ENCODE measurements around the gene PRSS22. TPM values are rescaled to one million over a fixed set of nuclear protein-coding genes. Genes with fewer than 3 reads are reported as not detected.

PRSS22 gene
- polyA plus RNA-seq, 1 donor (not counting 4 experiments of a cell fraction or from before 2014, with no cell fraction given), result 2.2 TPM

DNA sequence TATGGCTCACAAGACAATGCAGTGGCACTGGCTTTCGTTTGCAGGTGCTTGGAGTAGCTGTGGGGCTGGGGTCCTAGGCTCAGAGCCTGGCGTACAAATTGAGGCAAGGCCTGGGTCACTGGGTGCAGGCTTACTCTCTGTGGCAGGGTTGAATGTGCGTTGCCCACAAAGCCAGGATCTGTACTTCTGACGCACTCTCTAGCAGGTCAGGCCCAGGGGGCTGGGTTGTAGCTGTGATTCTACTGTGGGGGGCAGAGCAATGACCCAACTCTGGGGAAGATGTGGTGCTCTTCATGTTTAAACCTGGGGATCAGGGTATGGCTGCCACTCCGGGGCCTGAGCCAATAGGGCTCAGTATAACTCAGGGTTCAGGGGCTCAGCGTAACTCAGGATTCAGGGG lies 47.3 kb downstream of the PRSS22 start:
- Histone ChIP-seq H2AFZ (ENCODE audit: control insufficient read depth, low read length) (no peak overlapping the region), H3K36me3 (ENCODE audit: control insufficient read depth in 2 of 2, extremely low read depth in 1 of 2, insufficient read depth in 2 of 2, low read length in 2 of 2) (no peaks in the 10 kb centered on the region), H3K4me3 (ENCODE audit: control insufficient read depth in 2 of 3, extremely low read depth in 1 of 3, insufficient read depth in 2 of 3, low read depth in 1 of 3, low read length in 3 of 3) (no peak overlapping the region), H3K4me1 (ENCODE audit: control insufficient read depth, extremely low read depth, insufficient read depth, low read length) (peaks cover 6% of the 10 kb centered on the region), H3K4me2 (ENCODE audit: control insufficient read depth, extremely low read depth, insufficient read depth, low read depth, low read length) (no peak overlapping the region), H3K27me3 (ENCODE audit: control insufficient read depth, extremely low read depth, insufficient read depth, low read length) (peaks cover 41% of the 10 kb centered on the region), H4K20me1 (ENCODE audit: control insufficient read depth, extremely low read depth, insufficient read depth, low read length) (no peaks in the 10 kb centered on the region), H3K9me3 (ENCODE audit: control insufficient read depth, low read depth, low read length) (no peaks in the 10 kb centered on the region), H3K79me2 (ENCODE audit: control insufficient read depth, insufficient read depth, low read length) (no peaks in the 10 kb centered on the region), H3K9me1 (ENCODE audit: control insufficient read depth, extremely low read depth, insufficient read depth, low read length) (no peaks in the 10 kb centered on the region), H3K9ac (ENCODE audit: control insufficient read depth, extremely low read depth, insufficient read depth, low read length) (no peak overlapping the region), H3K27ac (ENCODE audit: control insufficient read depth, insufficient read depth, low read length) (no peak overlapping the region)
- dilution Hi-C loops (cut with MboI; ENCODE audit: extremely low pct_ligation_motif_present, low sequenced_read_pairs), result no loop called here
- TF ChIP-seq CTCF (optimal IDR thresholded peaks at IDR 0.05 in 1 of 3, IDR thresholded peaks at IDR 0.05 in 1 of 3, conservative IDR thresholded peaks at IDR 0.05 in 1 of 3; ENCODE audit: extremely low read depth in 1 of 3, insufficient read depth in 2 of 3, low read length in 3 of 3) (no peak), EZH2 (IDR thresholded peaks at IDR 0.05; ENCODE audit: low read length) (no peak)
- no peak for FAIRE-seq
- DNase-seq (ENCODE audit: low read depth, low spot score), result no peak

- Histone ChIP-seq H3K27ac (ENCODE audit: control insufficient read depth, insufficient read depth, low read length) (no peak overlapping the region), H3K4me2 (ENCODE audit: control insufficient read depth, extremely low read depth, insufficient read depth, low read depth, low read length) (no peak overlapping the region), H3K9me1 (ENCODE audit: control insufficient read depth, extremely low read depth, insufficient read depth, low read length) (no peaks in the 10 kb centered on the region), H3K36me3 (ENCODE audit: control insufficient read depth in 2 of 2, extremely low read depth in 1 of 2, insufficient read depth in 2 of 2, low read length in 2 of 2) (no peaks in the 10 kb centered on the region), H4K20me1 (ENCODE audit: control insufficient read depth, extremely low read depth, insufficient read depth, low read length) (no peaks in the 10 kb centered on the region), H3K79me2 (ENCODE audit: control insufficient read depth, insufficient read depth, low read length) (no peaks in the 10 kb centered on the region), H3K4me1 (ENCODE audit: control insufficient read depth, extremely low read depth, insufficient read depth, low read length) (peaks cover 6% of the 10 kb centered on the region), H3K9me3 (ENCODE audit: control insufficient read depth, low read depth, low read length) (peaks cover 6% of the 10 kb centered on the region), H2AFZ (ENCODE audit: control insufficient read depth, low read length) (no peak overlapping the region), H3K9ac (ENCODE audit: control insufficient read depth, extremely low read depth, insufficient read depth, low read length) (no peak overlapping the region), H3K27me3 (ENCODE audit: control insufficient read depth, extremely low read depth, insufficient read depth, low read length) (peaks cover 35% of the 10 kb centered on the region), H3K4me3 (ENCODE audit: control insufficient read depth in 2 of 3, extremely low read depth in 1 of 3, insufficient read depth in 2 of 3, low read depth in 1 of 3, low read length in 3 of 3) (no peak overlapping the region)
- FAIRE-seq (no peak), DNase-seq (ENCODE audit: low read depth, low spot score) (no peak)
- dilution Hi-C loops (cut with MboI; ENCODE audit: extremely low pct_ligation_motif_present, low sequenced_read_pairs), result no loop called here
- TF ChIP-seq EZH2 (IDR thresholded peaks at IDR 0.05; ENCODE audit: low read length) (no peak), CTCF (optimal IDR thresholded peaks at IDR 0.05 in 1 of 3, IDR thresholded peaks at IDR 0.05 in 1 of 3, conservative IDR thresholded peaks at IDR 0.05 in 1 of 3; ENCODE audit: extremely low read depth in 1 of 3, insufficient read depth in 2 of 3, low read length in 3 of 3) (no peak)
Observed at GRCh38 chr16:2809149-2809760, 48.7 kb downstream of the PRSS22 start.
